Spinal cord (tissue), 10 donors: Measurements from ENCODE around the gene ATP8A2. TPM values are rescaled to one million over a fixed set of nuclear protein-coding genes. Genes with fewer than 3 reads are reported as not detected.

Source experiments
- DNase-seq, 6 donors: peaks; one replicate each; pipeline versions ENCODE4 v3.0.0 to v3.0.0-alpha.2; 2013 to 2015; ENCODE audit warnings: low spot score in 6 of 6, low read depth in 4 of 6
- H3K27ac ChIP-seq: one replicate; pipeline ENCODE4 v1.5.1; 2013; ENCODE audit warnings: low read depth, low read length, control low read depth
- H3K27me3 ChIP-seq: one replicate; pipeline ENCODE4 v1.6.1; 2013; ENCODE audit warnings: low read length; ENCODE audit not compliant: control insufficient read depth, insufficient read depth
- H3K36me3 ChIP-seq: one replicate; pipeline ENCODE4 v1.6.1; 2013; ENCODE audit warnings: low read length; ENCODE audit not compliant: control insufficient read depth, insufficient read depth
- H3K4me1 ChIP-seq: one replicate; pipeline ENCODE4 v1.6.1; 2013; ENCODE audit warnings: low read length; ENCODE audit not compliant: control insufficient read depth, insufficient read depth
- H3K4me3 ChIP-seq: one replicate; pipeline ENCODE4 v1.5.1; 2013; ENCODE audit warnings: low read depth, low read length, control low read depth
- H3K9me3 ChIP-seq: one replicate; pipeline ENCODE4 v1.6.1; 2013; ENCODE audit warnings: low read length; ENCODE audit not compliant: control insufficient read depth, insufficient read depth
- WGBS: methylation state at CpG from one replicate; pipeline ENCODE4 v1.1.5; 2013; ENCODE audit warnings: missing lambda C conversion rate; ENCODE audit not compliant: insufficient coverage; 5-methylcytosine and 5-hydroxymethylcytosine counted together
- polyA plus RNA-seq, 2 donors: library from polyadenylated mRNA; unstranded; fragments of 120-200 nt; gene quantifications; one replicate each; pipeline ENCODE4 v1.2.1, GENCODE V29; 2013; ENCODE audit not compliant: insufficient read length in 2 of 2
- total RNA-seq, 2 donors: library from RNA; depleted of rRNA in 1 of 2; stranded (reverse); fragments of 120-200 nt in 1 of 2; fragments of >200 nt in 1 of 2; gene quantifications; one replicate each; pipeline versions ENCODE4 v1.2.3 to v1.2.4, GENCODE V29; 2013 to 2014
- donor health status: healthy.

Gene ATP8A2
- total and polyA plus RNA-seq, 4 donors, result 14.9 to 59.0 (median 28.0) TPM

GRCh38 chr13:25886438-25887214 lies 514.9 kb downstream of the ATP8A2 start:
- DNase-seq, result no peak
- Histone ChIP-seq H3K4me1 (peaks cover 7% of the 10 kb centered on the region), H3K27me3 (peaks cover 4% of the 10 kb centered on the region), H3K36me3 (no peaks in the 10 kb centered on the region), H3K27ac (no peak overlapping the region), H3K4me3 (no peak overlapping the region), H3K9me3 (no peaks in the 10 kb centered on the region)
- WGBS, result 90% methylated on average over 12 of the region's 14 CpGs

- no peaks in the 10 kb centered on the region for H3K27me3 ChIP-seq
- H3K36me3 ChIP-seq, result no peaks in the 10 kb centered on the region
- DNase-seq, result no peak
- no peaks in the 10 kb centered on the region for H3K9me3 ChIP-seq
- H3K4me1 ChIP-seq, result peaks cover 3% of the 10 kb centered on the region
- H3K27ac ChIP-seq, result no peak overlapping the region
- WGBS, result 88% methylated on average over 4 of the region's 8 CpGs
- H3K4me3 ChIP-seq, result no peak overlapping the region
These were observed 516.3 kb downstream of the ATP8A2 start for GRCh38 chr13:25887962-25888655.

- Histone ChIP-seq H3K9me3 (no peaks in the 10 kb centered on the region), H3K4me3 (no peak overlapping the region), H3K27ac (no peak overlapping the region), H3K27me3 (no peaks in the 10 kb centered on the region), H3K4me1 (peaks cover 3% of the 10 kb centered on the region), H3K36me3 (no peaks in the 10 kb centered on the region)
- no peak for DNase-seq
- 37% methylated on average over 3 of the region's 4 CpGs for WGBS
These were observed 519.0 kb downstream of the ATP8A2 start for GRCh38 chr13:25890671-25891212.

DNA sequence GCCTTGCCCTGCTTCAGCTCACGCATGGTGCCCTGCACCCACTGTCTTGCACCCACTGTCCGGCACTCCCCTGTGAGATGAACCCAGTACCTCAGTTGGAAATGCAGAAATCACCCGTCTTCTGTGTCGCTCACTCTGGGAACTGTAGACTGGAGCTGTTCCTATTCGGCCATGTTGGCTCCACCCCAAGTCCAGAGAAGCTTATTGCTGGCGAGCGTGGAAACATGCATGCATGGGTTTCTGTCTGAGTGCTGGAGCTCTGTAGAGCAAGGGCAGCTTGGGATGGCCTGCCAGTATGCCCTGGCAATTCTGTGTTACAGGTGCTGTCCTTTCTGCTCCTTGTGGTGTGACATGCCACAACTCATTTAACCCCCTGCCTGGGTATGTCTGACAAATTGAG lies 527.2 kb downstream of the ATP8A2 start:
- Histone ChIP-seq H3K4me3 (no peak overlapping the region), H3K27ac (no peak overlapping the region), H3K36me3 (no peaks in the 10 kb centered on the region), H3K27me3 (no peaks in the 10 kb centered on the region), H3K4me1 (no peaks in the 10 kb centered on the region), H3K9me3 (no peaks in the 10 kb centered on the region)
- 85% methylated on average over 7 of the region's 7 CpGs for WGBS
- DNase-seq, result no peak

DNA sequence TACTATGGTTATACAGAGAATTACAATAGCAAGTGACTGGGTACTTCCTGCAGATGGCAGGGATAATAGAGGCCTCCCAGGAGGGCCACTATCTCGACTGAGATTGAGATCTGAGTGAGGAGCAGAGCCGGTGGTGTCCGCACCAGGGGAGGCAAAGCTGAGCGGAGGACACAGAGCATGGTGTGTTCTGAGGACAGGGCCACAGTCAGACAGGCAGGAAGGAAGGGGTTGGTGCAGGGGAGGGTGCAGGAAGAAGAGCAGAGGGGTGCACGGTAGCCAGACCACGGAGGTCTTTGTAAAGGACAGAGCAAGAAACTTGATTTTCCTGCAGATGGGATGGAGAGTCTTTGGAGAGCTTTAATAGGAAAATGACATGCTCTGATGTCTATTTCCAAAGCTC lies 527.7 kb downstream of the ATP8A2 start:
- H3K9me3 ChIP-seq, result no peaks in the 10 kb centered on the region
- H3K36me3 ChIP-seq, result peaks cover 2% of the 10 kb centered on the region
- no peaks in the 10 kb centered on the region for H3K27me3 ChIP-seq
- no peaks in the 10 kb centered on the region for H3K4me1 ChIP-seq
- H3K4me3 ChIP-seq, result no peak overlapping the region
- WGBS, result 81% methylated on average over 6 of the region's 6 CpGs
- DNase-seq, result no peak
- H3K27ac ChIP-seq, result no peak overlapping the region

DNA sequence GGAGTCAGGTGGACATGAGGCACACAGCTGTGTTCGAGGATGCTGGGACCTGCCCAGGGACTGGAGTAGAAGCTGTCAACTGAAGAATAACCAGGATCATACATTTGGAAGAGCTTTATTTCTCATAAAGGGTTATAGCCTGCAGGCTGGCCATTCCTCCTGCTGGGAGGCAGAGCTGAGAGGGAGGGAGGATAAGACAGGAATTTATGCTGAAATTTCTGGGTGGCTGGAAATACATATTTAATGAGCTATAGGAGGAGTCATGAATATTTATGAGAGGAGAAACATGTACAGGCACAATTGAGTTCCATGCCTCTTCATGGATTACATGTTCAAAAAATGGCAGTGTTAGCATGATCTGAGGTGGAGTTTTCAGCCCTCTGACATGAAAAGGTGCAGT lies 528.2 kb downstream of the ATP8A2 start:
- no peaks in the 10 kb centered on the region for H3K9me3 ChIP-seq
- no peak overlapping the region for H3K4me3 ChIP-seq
- H3K27me3 ChIP-seq, result no peaks in the 10 kb centered on the region
- peaks cover 2% of the 10 kb centered on the region for H3K36me3 ChIP-seq
- H3K4me1 ChIP-seq, result no peaks in the 10 kb centered on the region
- no CpG with 5 or more reads among the region's 1 CpG for WGBS
- no peak for DNase-seq
- no peak overlapping the region for H3K27ac ChIP-seq

- H3K27me3 ChIP-seq, result no peaks in the 10 kb centered on the region
- H3K4me3 ChIP-seq, result no peak overlapping the region
- no peak overlapping the region for H3K27ac ChIP-seq
- no CpG with 5 or more reads among the region's 10 CpGs for WGBS
- H3K4me1 ChIP-seq, result no peaks in the 10 kb centered on the region
- H3K36me3 ChIP-seq, result peaks cover 2% of the 10 kb centered on the region
- H3K9me3 ChIP-seq, result no peaks in the 10 kb centered on the region
- DNase-seq, result no peak
These were observed 529.9 kb downstream of the ATP8A2 start for GRCh38 chr13:25901460-25902376.

DNA sequence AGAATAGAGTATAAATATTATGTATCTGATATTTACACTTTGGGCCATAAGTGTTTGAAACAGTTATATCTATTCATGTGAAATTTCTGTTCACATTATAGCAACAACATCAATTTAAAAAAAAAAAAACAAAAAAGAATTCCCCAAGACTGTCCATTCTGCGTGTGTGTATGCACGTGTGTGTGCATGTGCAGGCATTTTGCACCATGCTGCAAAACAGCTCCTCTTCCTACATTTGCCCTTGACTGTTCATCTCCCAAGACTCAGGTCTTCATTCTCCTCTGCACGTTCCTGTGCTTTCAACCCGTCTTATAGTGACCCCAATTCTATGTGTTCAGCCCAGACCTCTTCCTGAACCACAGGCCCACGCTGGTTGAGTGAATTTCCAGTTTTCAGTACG lies 530.7 kb downstream of the ATP8A2 start:
- 88% methylated on average over 6 of the region's 6 CpGs for WGBS
- no peak overlapping the region for H3K4me3 ChIP-seq
- no peaks in the 10 kb centered on the region for H3K9me3 ChIP-seq
- no peak overlapping the region for H3K27ac ChIP-seq
- no peaks in the 10 kb centered on the region for H3K4me1 ChIP-seq
- H3K36me3 ChIP-seq, result peaks cover 2% of the 10 kb centered on the region
- H3K27me3 ChIP-seq, result no peaks in the 10 kb centered on the region
- DNase-seq, result no peak

DNA sequence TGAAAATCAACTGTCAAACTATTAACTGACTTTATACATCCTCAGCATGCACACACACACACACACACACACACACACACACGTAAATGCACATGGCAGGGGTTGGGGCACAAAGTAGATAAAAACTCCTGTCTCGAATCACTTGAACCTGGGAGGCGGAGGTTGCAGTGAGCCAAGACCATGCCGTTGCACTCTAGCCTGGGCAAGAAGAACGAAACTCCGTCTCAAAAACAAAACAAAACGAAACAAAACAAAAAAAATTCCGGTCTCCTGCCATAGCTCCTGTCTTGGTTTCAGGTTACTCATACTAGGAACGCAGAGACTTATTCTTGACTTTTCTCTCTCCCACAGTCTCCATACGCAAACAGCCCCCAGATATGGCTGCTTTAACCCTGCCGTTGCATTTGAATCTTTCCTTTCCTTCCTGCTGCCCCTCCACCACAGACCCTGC lies 531.1 kb downstream of the ATP8A2 start:
- no peaks in the 10 kb centered on the region for H3K9me3 ChIP-seq
- 85% methylated on average over 11 of the region's 11 CpGs for WGBS
- no peak overlapping the region for H3K4me3 ChIP-seq
- H3K36me3 ChIP-seq, result peaks cover 2% of the 10 kb centered on the region
- no peaks in the 10 kb centered on the region for H3K4me1 ChIP-seq
- DNase-seq, result no peak
- no peaks in the 10 kb centered on the region for H3K27me3 ChIP-seq
- H3K27ac ChIP-seq, result no peak overlapping the region
